Suprapubic skin (tissue), 4 donors: ENCODE measurements around the gene DGCR8. TPM values are rescaled to one million over a fixed set of nuclear protein-coding genes. Genes with fewer than 3 reads are reported as not detected.
"Not testable (repeated sequence)": the region's sequence is repeated elsewhere in the genome, so short reads cannot be mapped to it uniquely, and the experiment has no call there.

ENCODE experiments used
- DNase-seq, 2 donors: peaks; one replicate each; pipeline ENCODE4 v3.0.0-alpha.2; 2019; ENCODE audit warnings: low spot score in 2 of 2
- H3K27ac ChIP-seq: fragments of 200-600 bp; sonication (generic); one replicate; pipeline ENCODE4 v1.5.1; 2019
- H3K27me3 ChIP-seq: fragments of 200-600 bp; sonication (generic); one replicate; pipeline ENCODE4 v1.5.1; 2019
- H3K36me3 ChIP-seq: fragments of 200-600 bp; sonication (generic); one replicate; pipeline ENCODE4 v1.5.1; 2019
- H3K4me1 ChIP-seq: fragments of 200-600 bp; sonication (generic); one replicate; pipeline ENCODE4 v1.5.1; 2019
- H3K4me3 ChIP-seq: fragments of 200-600 bp; sonication (generic); one replicate; pipeline ENCODE4 v1.5.1; 2019; ENCODE audit warnings: mild to moderate bottlenecking
- H3K9me3 ChIP-seq: fragments of 200-600 bp; sonication (generic); one replicate; pipeline ENCODE4 v1.5.1; 2019
- EP300 ChIP-seq: sonication (generic); formaldehyde crosslinking; IDR thresholded peaks from one replicate; pipeline ENCODE4 v1.6.1; 2017; ENCODE audit warnings: antibody characterized with exemption
- POLR2A ChIP-seq, 2 donors: fragments of 450-650 bp; IDR thresholded peaks; one replicate each; pipeline ENCODE4 v1.6.1; 2017; ENCODE audit warnings: antibody characterized with exemption in 2 of 2, mild to moderate bottlenecking in 2 of 2, moderate library complexity in 2 of 2
- POLR2AphosphoS5 ChIP-seq, 3 donors: sonication (generic); formaldehyde crosslinking; IDR thresholded peaks; one replicate each; pipeline ENCODE4 v1.6.1; 2017; ENCODE audit warnings: antibody characterized with exemption in 3 of 3
- WGBS: methylation state at CpG from one replicate; pipeline ENCODE4 v1.1.5; 2018; 5-methylcytosine and 5-hydroxymethylcytosine counted together
- total RNA-seq, 4 donors: library from RNA; depleted of rRNA; stranded (reverse); fragments of >200 nt; gene quantifications; one replicate each; pipeline ENCODE4 v1.1.0, GENCODE V29; 2016
- TF ChIP-seq, protein P1 (sequence below), 2 donors: fragments of 200-600 bp in 1 of 2; fragments of 450-650 bp in 1 of 2; sonication (generic) in 1 of 2; IDR thresholded peaks; one replicate each; pipeline ENCODE4 v1.5.1; 2016 to 2019; ENCODE audit warnings: antibody characterized with exemption in 2 of 2, mild to moderate bottlenecking in 1 of 2, moderate library complexity in 1 of 2

The DGCR8 gene
- total RNA-seq, 4 donors from 2014 or later, result 22.4 to 69.1 (median 38.0) TPM

DNA sequence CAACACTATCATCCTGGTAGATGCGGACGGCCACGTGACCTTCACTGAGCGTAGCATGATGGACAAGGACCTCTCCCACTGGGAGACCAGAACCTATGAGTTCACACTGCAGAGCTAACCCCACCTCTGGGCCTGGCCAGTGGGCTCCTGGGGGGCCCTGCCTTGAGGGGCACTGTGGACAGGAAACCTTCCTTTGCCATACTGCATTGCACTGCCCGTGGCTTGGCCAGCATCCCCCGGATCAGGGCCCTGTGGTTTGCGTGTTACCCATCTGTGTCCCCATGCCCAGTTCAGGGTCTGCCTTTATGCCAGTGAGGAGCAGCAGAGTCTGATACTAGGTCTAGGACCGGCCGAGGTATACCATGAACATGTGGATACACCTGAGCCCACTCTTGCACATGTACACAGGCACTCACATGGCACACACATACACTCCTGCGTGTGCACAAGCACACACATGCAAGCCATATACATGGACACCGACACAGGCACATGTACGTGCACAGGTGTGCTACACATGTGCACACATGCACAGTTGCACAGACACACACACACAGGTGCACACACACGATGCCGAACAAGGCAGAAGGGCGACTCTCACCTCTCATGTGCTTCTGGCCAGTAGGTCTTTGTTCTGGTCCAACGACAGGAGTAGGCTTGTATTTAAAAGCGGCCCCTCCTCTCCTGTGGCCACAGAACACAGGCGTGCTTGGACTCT, 15.3 kb upstream of the DGCR8 start:
- Histone ChIP-seq H3K27ac (no peak overlapping the region), H3K4me1 (peaks cover 19% of the 10 kb centered on the region), H3K27me3 (no peaks in the 10 kb centered on the region), H3K36me3 (peaks cover 53% of the 10 kb centered on the region), H3K4me3 (no peak overlapping the region), H3K9me3 (no peaks in the 10 kb centered on the region)
- 92% methylated on average over 11 of the region's 18 CpGs for WGBS
- DNase-seq, result no peak
- no peak for TF ChIP-seq EP300
- TF ChIP-seq, protein P1, sequence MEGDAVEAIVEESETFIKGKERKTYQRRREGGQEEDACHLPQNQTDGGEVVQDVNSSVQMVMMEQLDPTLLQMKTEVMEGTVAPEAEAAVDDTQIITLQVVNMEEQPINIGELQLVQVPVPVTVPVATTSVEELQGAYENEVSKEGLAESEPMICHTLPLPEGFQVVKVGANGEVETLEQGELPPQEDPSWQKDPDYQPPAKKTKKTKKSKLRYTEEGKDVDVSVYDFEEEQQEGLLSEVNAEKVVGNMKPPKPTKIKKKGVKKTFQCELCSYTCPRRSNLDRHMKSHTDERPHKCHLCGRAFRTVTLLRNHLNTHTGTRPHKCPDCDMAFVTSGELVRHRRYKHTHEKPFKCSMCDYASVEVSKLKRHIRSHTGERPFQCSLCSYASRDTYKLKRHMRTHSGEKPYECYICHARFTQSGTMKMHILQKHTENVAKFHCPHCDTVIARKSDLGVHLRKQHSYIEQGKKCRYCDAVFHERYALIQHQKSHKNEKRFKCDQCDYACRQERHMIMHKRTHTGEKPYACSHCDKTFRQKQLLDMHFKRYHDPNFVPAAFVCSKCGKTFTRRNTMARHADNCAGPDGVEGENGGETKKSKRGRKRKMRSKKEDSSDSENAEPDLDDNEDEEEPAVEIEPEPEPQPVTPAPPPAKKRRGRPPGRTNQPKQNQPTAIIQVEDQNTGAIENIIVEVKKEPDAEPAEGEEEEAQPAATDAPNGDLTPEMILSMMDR (IDR thresholded peaks at IDR 0.05), result no peak
- TF ChIP-seq POLR2AphosphoS5 (IDR thresholded peaks at IDR 0.05), result no peak
- TF ChIP-seq POLR2A (IDR thresholded peaks at IDR 0.05), result no peak

DNA sequence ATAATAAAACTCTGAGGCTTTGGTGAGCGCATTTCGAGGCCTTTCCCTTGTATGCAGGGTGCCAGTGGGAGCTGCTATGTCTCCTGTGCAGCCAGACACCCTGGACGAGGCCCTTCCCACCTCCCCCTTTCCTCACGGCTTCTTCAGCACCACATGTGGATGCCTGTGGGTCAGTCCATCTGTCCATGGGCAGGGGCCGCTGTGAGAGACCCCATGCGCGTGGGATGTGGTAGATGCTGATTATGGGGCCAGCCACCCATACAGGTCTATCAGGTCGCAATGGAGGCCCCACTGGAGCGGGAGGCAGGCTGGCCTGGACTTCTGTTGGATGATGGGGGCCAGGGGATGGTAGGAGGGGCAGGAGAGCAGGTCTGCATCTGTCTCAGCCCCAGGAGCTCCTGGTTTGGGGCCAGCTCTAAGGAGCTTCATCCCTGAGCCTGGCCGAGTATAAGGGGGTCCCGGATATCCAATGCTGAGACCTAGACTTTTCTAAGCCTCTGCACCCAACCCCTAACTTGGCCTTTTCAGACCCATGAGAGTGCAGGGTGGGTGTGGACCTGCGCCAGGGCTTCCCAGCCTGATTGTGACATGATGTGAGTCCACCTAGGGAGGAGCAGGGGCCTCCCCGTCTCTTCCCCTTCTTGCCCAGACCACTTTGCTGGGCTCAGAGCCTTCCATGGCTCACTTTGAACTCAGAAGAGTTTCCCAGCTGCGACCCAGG, 14.0 kb upstream of the DGCR8 start:
- TF ChIP-seq POLR2A (IDR thresholded peaks at IDR 0.05) (no peak), EP300 (no peak), POLR2AphosphoS5 (IDR thresholded peaks at IDR 0.05) (no peak)
- TF ChIP-seq, protein P1 (IDR thresholded peaks at IDR 0.05), result no peak
- Histone ChIP-seq H3K36me3 (peaks cover 46% of the 10 kb centered on the region), H3K4me1 (peaks cover 18% of the 10 kb centered on the region), H3K4me3 (no peak overlapping the region), H3K27ac (no peak overlapping the region), H3K9me3 (no peaks in the 10 kb centered on the region), H3K27me3 (no peaks in the 10 kb centered on the region)
- DNase-seq, result no peak
- 87% methylated on average over 7 of the region's 14 CpGs for WGBS

DNA sequence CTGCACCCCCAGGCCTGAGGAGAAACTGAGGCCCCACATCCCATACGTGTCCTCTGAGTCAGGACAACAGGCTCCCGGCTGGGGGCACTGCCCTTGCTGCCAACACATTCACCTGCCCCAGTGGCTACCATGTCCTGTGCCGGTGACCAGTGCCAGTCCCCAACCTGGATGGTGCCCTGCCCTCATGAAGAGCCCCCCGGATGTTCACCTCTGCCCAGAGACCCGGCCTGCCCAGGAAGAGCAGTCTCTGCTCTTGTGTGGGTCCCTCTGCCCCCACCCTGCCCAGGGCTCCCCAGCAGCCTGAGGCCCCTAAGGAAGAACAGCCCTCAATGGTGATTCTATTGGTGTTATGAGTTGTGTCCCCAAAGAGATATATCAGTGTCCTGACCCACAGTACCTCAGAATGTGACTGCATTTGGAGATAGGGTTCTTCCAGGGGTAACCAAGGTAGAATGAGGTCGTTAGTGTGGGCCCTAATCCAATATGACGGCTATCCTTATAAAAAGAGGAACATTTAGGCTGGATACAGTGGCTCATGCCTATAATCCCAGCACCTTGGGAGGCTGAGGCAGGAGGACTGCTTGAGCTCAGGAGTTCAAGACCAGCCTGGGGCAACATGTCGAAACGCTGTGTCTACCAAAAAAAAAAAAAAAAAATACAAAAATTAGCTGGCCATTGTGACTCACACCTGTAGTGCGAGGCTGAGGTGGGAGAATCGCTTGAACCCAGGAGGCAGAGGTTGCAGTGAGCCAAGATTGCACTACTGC, 13.2 kb upstream of the DGCR8 start:
- no peak overlapping the region for H3K27ac ChIP-seq
- peaks cover 38% of the 10 kb centered on the region for H3K36me3 ChIP-seq
- DNase-seq, result no peak
- no peak for TF ChIP-seq EP300
- no peak for TF ChIP-seq POLR2AphosphoS5 (IDR thresholded peaks at IDR 0.05)
- TF ChIP-seq, protein P1 (IDR thresholded peaks at IDR 0.05), result no peak
- no peak for TF ChIP-seq POLR2A (IDR thresholded peaks at IDR 0.05)
- no peaks in the 10 kb centered on the region for H3K27me3 ChIP-seq
- no peak overlapping the region for H3K4me3 ChIP-seq
- peaks cover 15% of the 10 kb centered on the region for H3K4me1 ChIP-seq
- 91% methylated on average over 8 of the region's 11 CpGs for WGBS
- H3K9me3 ChIP-seq, result no peaks in the 10 kb centered on the region

DNA sequence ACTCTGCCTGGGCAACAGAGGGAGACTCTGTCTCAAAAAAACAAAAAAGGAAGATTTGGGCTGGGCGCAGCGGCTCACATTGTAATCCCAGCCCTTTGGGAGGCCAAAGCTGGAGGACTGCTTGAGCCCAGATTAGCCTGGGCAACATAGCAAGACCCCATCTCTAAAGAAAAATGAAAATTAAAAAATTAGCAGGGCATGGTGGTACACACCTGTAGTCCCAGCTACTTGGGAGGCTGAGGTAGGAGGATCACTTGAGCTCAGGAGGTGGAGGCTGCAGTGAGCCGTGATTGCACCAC, 12.7 kb upstream of the DGCR8 start:
- H3K4me3 ChIP-seq, H3K27me3 ChIP-seq, H3K9me3 ChIP-seq, DNase-seq, H3K27ac ChIP-seq: not testable (repeated sequence)
- H3K4me1 ChIP-seq, result peaks cover 12% of the 10 kb centered on the region
- 94% methylated on average over 3 of the region's 3 CpGs for WGBS
- peaks cover 34% of the 10 kb centered on the region for H3K36me3 ChIP-seq

DNA sequence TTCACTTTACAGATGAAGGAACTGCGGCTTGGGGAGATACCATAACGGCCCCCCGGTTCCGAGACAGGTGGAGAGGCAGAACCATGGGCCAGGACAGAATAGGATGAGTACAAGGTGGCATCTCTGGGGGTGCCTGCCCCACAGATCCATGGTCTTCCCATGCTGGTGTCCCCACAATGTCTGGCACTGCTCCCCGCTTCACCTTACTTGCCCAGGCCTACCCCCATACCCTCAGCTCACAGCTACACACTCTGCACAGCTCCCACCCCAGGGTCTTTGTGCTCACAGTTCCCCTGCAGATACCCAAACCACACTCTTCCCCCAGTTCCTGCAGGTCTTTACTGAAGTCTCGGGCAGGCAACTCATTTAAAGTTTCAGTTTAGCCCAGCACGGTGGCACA, 11.4 kb upstream of the DGCR8 start:
- H3K27me3 ChIP-seq, result no peaks in the 10 kb centered on the region
- H3K36me3 ChIP-seq, result peaks cover 21% of the 10 kb centered on the region
- no peak overlapping the region for H3K27ac ChIP-seq
- WGBS, result 90% methylated on average over 7 of the region's 7 CpGs
- no peak for TF ChIP-seq EP300
- TF ChIP-seq POLR2AphosphoS5 (IDR thresholded peaks at IDR 0.05), result no peak
- TF ChIP-seq, protein P1 (IDR thresholded peaks at IDR 0.05), result no peak
- no peak for TF ChIP-seq POLR2A (IDR thresholded peaks at IDR 0.05)
- no peaks in the 10 kb centered on the region for H3K9me3 ChIP-seq
- no peak for DNase-seq
- H3K4me3 ChIP-seq, result no peak overlapping the region
- no peaks in the 10 kb centered on the region for H3K4me1 ChIP-seq
